Upper lobe of left lung (tissue), 6 donors: ENCODE data around the gene MAGI2. TPM values are rescaled to one million over a fixed set of nuclear protein-coding genes. Genes with fewer than 3 reads are reported as not detected.

ENCODE experiments used
- ATAC-seq, 2 donors: fragments of 200-7000 bp; cut with Tn5 transposase; one replicate each; pipeline ENCODE4 v1.9.1; 2022; ENCODE audit warnings: mild to moderate bottlenecking in 2 of 2, moderate library complexity in 2 of 2; ENCODE audit not compliant: low FRiP score in 2 of 2
- DNase-seq, 2 donors: peaks; one replicate each; pipeline ENCODE4 v3.0.0-alpha.2; 2019 to 2020
- H3K27ac ChIP-seq, 4 donors: fragments of 200-600 bp; sonication (generic); one replicate each; pipeline ENCODE4 v1.5.1; 2016 to 2019
- H3K27me3 ChIP-seq, 4 donors: fragments of 200-600 bp; sonication (generic); one replicate each; pipeline ENCODE4 v1.5.1; 2017 to 2019
- H3K36me3 ChIP-seq, 4 donors: fragments of 200-600 bp; sonication (generic); one replicate each; pipeline ENCODE4 v1.5.1; 2016 to 2019
- H3K4me1 ChIP-seq, 4 donors: fragments of 200-600 bp; sonication (generic); one replicate each; pipeline ENCODE4 v1.5.1; 2018 to 2019
- H3K4me3 ChIP-seq, 4 donors: fragments of 200-600 bp; sonication (generic); one replicate each; pipeline ENCODE4 v1.5.1; 2017 to 2019; ENCODE audit warnings: mild to moderate bottlenecking in 2 of 4, moderate library complexity in 1 of 4
- H3K9me3 ChIP-seq, 4 donors: fragments of 200-600 bp; sonication (generic); one replicate each; pipeline ENCODE4 v1.5.1; 2018 to 2019
- EP300 ChIP-seq, 4 donors: sonication (generic); formaldehyde crosslinking; IDR thresholded peaks; one replicate each; pipeline ENCODE4 v1.5.1; 2017; ENCODE audit warnings: antibody characterized with exemption in 4 of 4, control low read depth in 2 of 4
- POLR2A ChIP-seq, 4 donors: fragments of 450-650 bp; IDR thresholded peaks; one replicate each; pipeline ENCODE4 v1.5.1; 2016 to 2017; ENCODE audit warnings: antibody characterized with exemption in 4 of 4, mild to moderate bottlenecking in 2 of 4
- POLR2AphosphoS5 ChIP-seq, 2 donors: sonication (generic); formaldehyde crosslinking; IDR thresholded peaks; one replicate each; pipeline ENCODE4 v1.5.1; 2017; ENCODE audit warnings: antibody characterized with exemption in 2 of 2
- WGBS, 2 donors: methylation state at CpG; one replicate each; pipeline ENCODE4 v1.1.5; 2017 to 2018; 5-methylcytosine and 5-hydroxymethylcytosine counted together
- total RNA-seq, 6 donors: library from RNA; depleted of rRNA in 4 of 6; stranded (reverse); fragments of >200 nt in 4 of 6; gene quantifications; one replicate each; pipeline versions ENCODE4 v1.1.0 to v1.2.1, GENCODE V29; 2016 to 2021
- TF ChIP-seq, protein P1 (sequence below), 6 experiments: fragments of 450-650 bp in 4 of 6; fragments of 200-600 bp in 2 of 6; sonication (generic) in 2 of 6; IDR thresholded peaks; one replicate each; pipeline ENCODE4 v1.5.1; 2016 to 2019; ENCODE audit warnings: antibody characterized with exemption in 6 of 6
- donor health status: DM: no; HTN: no; CAD: no; lungs with moderate emphysema.
- donor health status: DM: no; HTN: yes; CAD: no; lungs with severe emphysema.

Gene MAGI2
- total RNA-seq, 6 donors from 2014 or later: 7.9 to 84.9 (median 11.8) TPM

- 94 to 95% methylated on average over 3 of the region's 3 CpGs for WGBS, 2 donors
- no peak for ATAC-seq
Observed at GRCh38 chr7:78198756-78199155, 1254.7 kb downstream of the MAGI2 start.

DNA sequence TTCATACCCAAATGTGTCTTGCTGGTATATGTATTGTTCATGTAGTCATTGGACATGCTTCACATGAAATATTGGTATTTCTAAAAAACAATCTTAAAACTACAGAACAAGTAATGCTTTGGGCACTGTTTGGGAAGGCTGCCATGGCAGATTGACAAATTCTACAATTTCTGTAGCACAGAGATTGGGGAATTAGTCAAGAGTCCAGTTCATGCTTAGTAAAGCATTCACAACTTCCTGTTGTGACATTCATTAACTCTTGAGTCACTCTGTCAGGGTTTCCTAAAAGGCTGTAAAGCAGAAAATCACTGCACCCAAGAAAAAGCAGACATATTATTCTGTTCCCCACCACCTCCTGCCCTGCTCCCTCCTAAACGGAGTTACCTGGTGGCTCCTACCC lies 1256.0 kb downstream of the MAGI2 start:
- no peaks in the 10 kb centered on the region for H3K4me1 ChIP-seq
- no peaks in the 10 kb centered on the region for H3K36me3 ChIP-seq
- TF ChIP-seq, protein P1, sequence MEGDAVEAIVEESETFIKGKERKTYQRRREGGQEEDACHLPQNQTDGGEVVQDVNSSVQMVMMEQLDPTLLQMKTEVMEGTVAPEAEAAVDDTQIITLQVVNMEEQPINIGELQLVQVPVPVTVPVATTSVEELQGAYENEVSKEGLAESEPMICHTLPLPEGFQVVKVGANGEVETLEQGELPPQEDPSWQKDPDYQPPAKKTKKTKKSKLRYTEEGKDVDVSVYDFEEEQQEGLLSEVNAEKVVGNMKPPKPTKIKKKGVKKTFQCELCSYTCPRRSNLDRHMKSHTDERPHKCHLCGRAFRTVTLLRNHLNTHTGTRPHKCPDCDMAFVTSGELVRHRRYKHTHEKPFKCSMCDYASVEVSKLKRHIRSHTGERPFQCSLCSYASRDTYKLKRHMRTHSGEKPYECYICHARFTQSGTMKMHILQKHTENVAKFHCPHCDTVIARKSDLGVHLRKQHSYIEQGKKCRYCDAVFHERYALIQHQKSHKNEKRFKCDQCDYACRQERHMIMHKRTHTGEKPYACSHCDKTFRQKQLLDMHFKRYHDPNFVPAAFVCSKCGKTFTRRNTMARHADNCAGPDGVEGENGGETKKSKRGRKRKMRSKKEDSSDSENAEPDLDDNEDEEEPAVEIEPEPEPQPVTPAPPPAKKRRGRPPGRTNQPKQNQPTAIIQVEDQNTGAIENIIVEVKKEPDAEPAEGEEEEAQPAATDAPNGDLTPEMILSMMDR (IDR thresholded peaks at IDR 0.05): no peak
- TF ChIP-seq EP300 (IDR thresholded peaks at IDR 0.05) (no peak), POLR2A (IDR thresholded peaks at IDR 0.05) (no peak), POLR2AphosphoS5 (IDR thresholded peaks at IDR 0.05) (no peak)
- DNase-seq (no peak), ATAC-seq (no peak)
- no peak overlapping the region for H3K4me3 ChIP-seq
- H3K9me3 ChIP-seq: no peaks in the 10 kb centered on the region
- no peak overlapping the region for H3K27ac ChIP-seq
- WGBS, 2 donors: 82 to 100% methylated on average over 1 of the region's 1 CpG
- no peaks in the 10 kb centered on the region for H3K27me3 ChIP-seq

More at GRCh38 chr7:78198756-78199155, 1254.7 kb downstream of the MAGI2 start:
- H3K27ac ChIP-seq: no peak overlapping the region
- no peaks in the 10 kb centered on the region for H3K36me3 ChIP-seq
- no peaks in the 10 kb centered on the region for H3K27me3 ChIP-seq
- H3K4me1 ChIP-seq: no peaks in the 10 kb centered on the region
- DNase-seq: no peak
- no peak overlapping the region for H3K4me3 ChIP-seq
- no peaks in the 10 kb centered on the region for H3K9me3 ChIP-seq
- TF ChIP-seq EP300 (IDR thresholded peaks at IDR 0.05) (no peak), POLR2AphosphoS5 (IDR thresholded peaks at IDR 0.05) (no peak), POLR2A (IDR thresholded peaks at IDR 0.05) (no peak)
- TF ChIP-seq, protein P1 (IDR thresholded peaks at IDR 0.05): no peak

DNA sequence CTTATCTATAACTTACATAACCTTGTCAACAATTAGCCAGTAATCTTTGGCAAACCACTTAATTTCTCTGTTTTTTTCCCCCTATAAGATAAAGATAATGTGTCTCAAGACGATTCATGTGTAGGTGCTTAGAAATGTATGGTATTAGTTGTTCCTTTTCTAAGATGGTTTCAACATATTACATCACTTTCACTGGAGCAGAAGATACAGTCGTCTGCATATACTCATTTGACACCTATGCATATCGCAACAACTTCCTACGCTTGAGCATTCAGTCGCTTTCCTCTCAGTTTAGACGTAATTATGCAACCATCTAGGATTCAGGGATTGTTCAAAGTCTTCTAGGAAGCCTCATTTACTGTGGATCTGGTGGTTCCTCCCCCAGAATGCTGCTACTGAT lies 1258.2 kb downstream of the MAGI2 start:
- H3K4me1 ChIP-seq: no peaks in the 10 kb centered on the region
- no peaks in the 10 kb centered on the region for H3K36me3 ChIP-seq
- ATAC-seq (no peak), DNase-seq (no peak)
- H3K27ac ChIP-seq: no peak overlapping the region
- no peaks in the 10 kb centered on the region for H3K27me3 ChIP-seq
- WGBS, 2 donors: 81 to 85% methylated on average over 6 of the region's 6 CpGs
- no peak for TF ChIP-seq EP300 (IDR thresholded peaks at IDR 0.05)
- TF ChIP-seq, protein P1 (IDR thresholded peaks at IDR 0.05): no peak
- TF ChIP-seq POLR2AphosphoS5 (IDR thresholded peaks at IDR 0.05): no peak
- no peak for TF ChIP-seq POLR2A (IDR thresholded peaks at IDR 0.05)
- H3K4me3 ChIP-seq: no peak overlapping the region
- H3K9me3 ChIP-seq: no peaks in the 10 kb centered on the region

DNA sequence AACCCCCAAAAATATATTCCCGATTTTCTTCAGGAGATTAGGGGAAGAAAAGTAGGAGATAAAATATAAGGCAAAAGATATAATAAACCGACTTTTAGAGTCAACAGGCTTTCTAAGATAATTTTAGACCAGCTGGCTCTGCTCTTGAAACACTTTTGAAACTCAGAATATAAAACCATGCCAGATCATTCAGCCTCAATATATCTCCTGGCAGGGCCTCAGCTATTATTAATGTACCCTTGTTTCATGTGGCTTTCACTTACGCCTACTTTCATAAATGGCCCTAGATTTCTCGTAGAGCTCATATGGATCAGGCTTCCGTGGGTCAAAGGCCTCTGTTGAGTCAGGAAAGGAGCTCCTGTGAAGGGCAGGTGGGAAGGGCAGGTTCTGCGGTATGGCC lies 1258.9 kb downstream of the MAGI2 start:
- Histone ChIP-seq H3K27ac (no peak overlapping the region), H3K4me1 (no peaks in the 10 kb centered on the region), H3K9me3 (no peaks in the 10 kb centered on the region), H3K27me3 (no peaks in the 10 kb centered on the region), H3K36me3 (no peaks in the 10 kb centered on the region), H3K4me3 (no peak overlapping the region)
- TF ChIP-seq, protein P1 (IDR thresholded peaks at IDR 0.05): no peak
- TF ChIP-seq EP300 (IDR thresholded peaks at IDR 0.05): no peak
- 72 to 84% methylated on average over 6 of the region's 6 CpGs for WGBS, 2 donors
- DNase-seq: no peak
- ATAC-seq: no peak

- Histone ChIP-seq H3K27ac (no peak overlapping the region), H3K9me3 (no peaks in the 10 kb centered on the region), H3K4me3 (no peak overlapping the region), H3K27me3 (no peaks in the 10 kb centered on the region), H3K36me3 (no peaks in the 10 kb centered on the region), H3K4me1 (no peaks in the 10 kb centered on the region)
- TF ChIP-seq POLR2A (IDR thresholded peaks at IDR 0.05) (no peak), EP300 (IDR thresholded peaks at IDR 0.05) (no peak), POLR2AphosphoS5 (IDR thresholded peaks at IDR 0.05) (no peak)
- TF ChIP-seq, protein P1 (IDR thresholded peaks at IDR 0.05): no peak
- no peak for DNase-seq
- 68 to 73% methylated on average over 9 of the region's 9 CpGs for WGBS, 2 donors
- no peak for ATAC-seq
Observed at GRCh38 chr7:78191475-78192079, 1261.9 kb downstream of the MAGI2 start.
